Muscle layer of duodenum (tissue), 2 donors: ENCODE measurements around the gene OSER1.

Experiments used
- H3K27ac ChIP-seq: one replicate; pipeline ENCODE4 v1.7.0; 2013; ENCODE audit warnings: mild to moderate bottlenecking, low read length
- H3K27me3 ChIP-seq: one replicate; pipeline ENCODE4 v1.7.0; 2013; ENCODE audit warnings: low read depth, mild to moderate bottlenecking, control low read depth, low read length
- H3K36me3 ChIP-seq, 2 donors: one replicate each; pipeline ENCODE4 v1.7.0; 2013; ENCODE audit warnings: low read length in 2 of 2, control low read depth in 1 of 2, mild to moderate bottlenecking in 1 of 2; ENCODE audit not compliant: insufficient read depth in 2 of 2, control insufficient read depth in 1 of 2
- H3K4me1 ChIP-seq, 2 donors: one replicate each; pipeline ENCODE4 v1.7.0; 2013; ENCODE audit warnings: low read length in 2 of 2, mild to moderate bottlenecking in 2 of 2, control low read depth in 1 of 2, moderate library complexity in 1 of 2; ENCODE audit not compliant: insufficient read depth in 2 of 2, control insufficient read depth in 1 of 2
- H3K4me3 ChIP-seq, 2 donors: one replicate each; pipeline ENCODE4 v1.7.0; 2013; ENCODE audit warnings: low read length in 2 of 2, low read depth in 1 of 2, mild to moderate bottlenecking in 1 of 2
- H3K9me3 ChIP-seq, 2 donors: one replicate each; pipeline ENCODE4 v1.7.0; 2013; ENCODE audit warnings: low read length in 2 of 2, control low read depth in 1 of 2, mild to moderate bottlenecking in 1 of 2; ENCODE audit not compliant: control insufficient read depth in 1 of 2
- donor health status: healthy.

The OSER1 gene

GRCh38 chr20:44222633-44223368 lies 12.2 kb upstream of the OSER1 start:
- H3K27me3 ChIP-seq = no peaks in the 10 kb centered on the region
- H3K4me3 ChIP-seq = no peak overlapping the region
- no peaks in the 10 kb centered on the region for H3K9me3 ChIP-seq
- peaks cover 0 to 5% of the 10 kb centered on the region in 2 donors for H3K4me1 ChIP-seq
- no peak overlapping the region for H3K27ac ChIP-seq
- peaks cover 0 to 5% of the 10 kb centered on the region in 2 donors for H3K36me3 ChIP-seq

DNA sequence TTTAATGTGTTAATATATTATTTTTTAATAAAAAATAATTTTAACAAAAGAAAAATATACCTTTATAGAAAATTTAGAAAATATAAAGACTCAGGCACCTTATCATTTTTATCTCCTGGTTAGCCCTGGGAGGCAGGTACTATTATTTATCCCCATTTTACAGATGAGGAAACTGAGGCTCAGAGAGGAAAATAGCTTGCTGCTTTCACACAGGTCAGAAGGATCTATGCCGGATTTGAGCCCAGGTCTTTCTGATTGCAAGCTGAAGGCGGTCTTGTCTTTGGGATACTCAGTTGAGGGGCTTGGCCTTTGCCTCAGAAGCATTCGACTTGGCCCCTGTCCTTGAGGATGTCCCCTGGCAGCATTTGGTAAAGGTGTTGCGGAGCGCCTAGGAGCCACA lies 11.5 kb upstream of the OSER1 start:
- Histone ChIP-seq H3K9me3 (no peaks in the 10 kb centered on the region), H3K27ac (no peak overlapping the region), H3K4me3 (no peak overlapping the region), H3K36me3 (peaks cover 0 to 5% of the 10 kb centered on the region in 2 donors), H3K4me1 (peaks cover 0 to 9% of the 10 kb centered on the region in 2 donors), H3K27me3 (no peaks in the 10 kb centered on the region)

DNA sequence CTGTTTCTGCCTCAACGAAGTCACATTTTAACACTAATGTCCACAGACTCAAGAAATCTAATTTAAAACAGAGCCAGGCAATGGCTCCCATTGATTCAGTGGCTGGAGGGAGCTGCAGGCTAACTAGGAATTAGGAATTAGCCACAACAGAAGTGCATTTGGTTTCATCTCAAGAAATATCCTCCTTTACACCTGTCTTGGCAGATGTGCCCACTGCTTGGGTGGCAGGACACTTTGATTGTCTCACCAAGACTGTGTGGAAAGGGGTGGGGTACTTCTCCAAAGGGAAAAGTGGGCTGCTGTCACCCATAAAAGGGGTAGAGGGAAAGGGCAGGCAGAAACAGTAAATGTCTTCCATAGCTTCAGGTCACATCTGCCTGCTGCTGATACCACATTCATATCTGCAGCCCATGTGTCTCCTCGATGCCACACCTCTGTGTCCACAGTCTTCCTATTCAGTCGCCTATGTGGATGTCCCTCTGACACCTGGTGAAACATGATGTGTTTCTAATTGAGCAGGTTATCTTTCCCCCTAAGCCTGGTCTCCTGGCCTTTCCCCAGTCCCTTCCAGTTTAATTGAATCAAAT lies 10.9 kb upstream of the OSER1 start:
- H3K36me3 ChIP-seq = peaks cover 0 to 5% of the 10 kb centered on the region in 2 donors
- no peak overlapping the region for H3K4me3 ChIP-seq
- no peaks in the 10 kb centered on the region for H3K27me3 ChIP-seq
- no peaks in the 10 kb centered on the region for H3K9me3 ChIP-seq
- H3K4me1 ChIP-seq = peaks cover 0 to 9% of the 10 kb centered on the region in 2 donors
- no peak overlapping the region for H3K27ac ChIP-seq

DNA sequence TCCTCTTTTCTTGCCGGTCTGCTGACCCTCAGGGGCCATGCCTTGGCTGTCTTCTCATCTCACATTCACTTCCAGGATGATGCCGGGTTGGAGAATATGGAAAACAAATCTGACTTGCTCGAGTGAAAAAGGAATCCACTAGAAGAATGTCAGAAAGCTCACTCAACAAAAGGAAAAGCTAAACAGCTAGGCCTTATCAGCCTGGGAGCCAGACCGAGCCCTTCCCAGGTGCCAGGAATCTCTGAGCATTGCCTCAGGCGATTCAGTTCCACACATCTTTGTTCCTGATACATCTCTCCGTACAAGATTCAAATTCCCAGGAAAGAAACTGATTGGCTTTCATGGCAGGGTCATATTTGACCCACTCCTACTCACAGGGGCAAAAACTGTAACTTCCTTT lies 9.2 kb upstream of the OSER1 start:
- Histone ChIP-seq H3K27ac (no peak overlapping the region), H3K27me3 (no peaks in the 10 kb centered on the region), H3K36me3 (peaks cover 0 to 5% of the 10 kb centered on the region in 2 donors), H3K9me3 (no peaks in the 10 kb centered on the region), H3K4me3 (no peak overlapping the region), H3K4me1 (peaks cover 0 to 9% of the 10 kb centered on the region in 2 donors)

- Histone ChIP-seq H3K4me3 (no peak overlapping the region), H3K4me1 (peaks cover 0 to 9% of the 10 kb centered on the region in 2 donors), H3K27me3 (no peaks in the 10 kb centered on the region), H3K27ac (no peak overlapping the region), H3K36me3 (peaks cover 0 to 5% of the 10 kb centered on the region in 2 donors), H3K9me3 (no peaks in the 10 kb centered on the region)
Measured at GRCh38 chr20:44219170-44219730, 8.7 kb upstream of the OSER1 start.

DNA sequence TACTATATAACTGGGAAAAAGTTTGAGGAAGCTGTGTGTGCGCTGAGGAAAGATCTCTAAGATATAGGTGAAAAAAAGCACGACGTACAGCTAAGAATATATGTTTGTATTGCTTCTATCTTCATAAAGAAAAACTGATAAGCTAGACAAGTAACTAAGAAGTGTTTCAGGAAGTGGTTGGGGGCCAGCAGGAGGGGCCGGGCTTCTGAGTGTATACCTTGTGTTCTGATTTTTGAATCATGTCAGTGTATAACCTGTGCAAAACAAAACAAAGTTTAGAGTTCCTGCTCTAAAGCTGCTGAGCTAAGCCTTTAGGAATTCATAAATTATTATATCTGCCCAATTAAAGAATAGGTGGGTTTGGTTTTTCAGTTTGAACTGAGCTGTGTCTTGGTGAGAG lies 7.9 kb upstream of the OSER1 start:
- H3K27me3 ChIP-seq = no peaks in the 10 kb centered on the region
- no peaks in the 10 kb centered on the region for H3K9me3 ChIP-seq
- no peak overlapping the region for H3K4me3 ChIP-seq
- peaks cover 0 to 9% of the 10 kb centered on the region in 2 donors for H3K4me1 ChIP-seq
- peaks cover 0 to 5% of the 10 kb centered on the region in 2 donors for H3K36me3 ChIP-seq
- H3K27ac ChIP-seq = no peak overlapping the region

- Histone ChIP-seq H3K27ac (no peak overlapping the region), H3K4me3 (no peak overlapping the region), H3K9me3 (no peaks in the 10 kb centered on the region), H3K27me3 (no peaks in the 10 kb centered on the region), H3K4me1 (peaks cover 0 to 15% of the 10 kb centered on the region in 2 donors), H3K36me3 (peaks cover 0 to 5% of the 10 kb centered on the region in 2 donors)
Measured at GRCh38 chr20:44217342-44218092, 6.9 kb upstream of the OSER1 start.

GRCh38 chr20:44215125-44215524 lies 4.6 kb upstream of the OSER1 start:
- Histone ChIP-seq H3K27me3 (no peaks in the 10 kb centered on the region), H3K36me3 (peaks cover 0 to 9% of the 10 kb centered on the region in 2 donors), H3K4me3 (no peak overlapping the region), H3K27ac (no peak overlapping the region), H3K9me3 (no peaks in the 10 kb centered on the region), H3K4me1 (peaks cover 4 to 27% of the 10 kb centered on the region in 2 donors)

GRCh38 chr20:44212792-44213191 lies 2.2 kb upstream of the OSER1 start:
- Histone ChIP-seq H3K9me3 (no peaks in the 10 kb centered on the region), H3K4me1 (peaks cover 8 to 35% of the 10 kb centered on the region in 2 donors), H3K4me3 (no peak overlapping the region), H3K36me3 (peaks cover 0 to 6% of the 10 kb centered on the region in 2 donors), H3K27ac (no peak overlapping the region), H3K27me3 (no peaks in the 10 kb centered on the region)

DNA sequence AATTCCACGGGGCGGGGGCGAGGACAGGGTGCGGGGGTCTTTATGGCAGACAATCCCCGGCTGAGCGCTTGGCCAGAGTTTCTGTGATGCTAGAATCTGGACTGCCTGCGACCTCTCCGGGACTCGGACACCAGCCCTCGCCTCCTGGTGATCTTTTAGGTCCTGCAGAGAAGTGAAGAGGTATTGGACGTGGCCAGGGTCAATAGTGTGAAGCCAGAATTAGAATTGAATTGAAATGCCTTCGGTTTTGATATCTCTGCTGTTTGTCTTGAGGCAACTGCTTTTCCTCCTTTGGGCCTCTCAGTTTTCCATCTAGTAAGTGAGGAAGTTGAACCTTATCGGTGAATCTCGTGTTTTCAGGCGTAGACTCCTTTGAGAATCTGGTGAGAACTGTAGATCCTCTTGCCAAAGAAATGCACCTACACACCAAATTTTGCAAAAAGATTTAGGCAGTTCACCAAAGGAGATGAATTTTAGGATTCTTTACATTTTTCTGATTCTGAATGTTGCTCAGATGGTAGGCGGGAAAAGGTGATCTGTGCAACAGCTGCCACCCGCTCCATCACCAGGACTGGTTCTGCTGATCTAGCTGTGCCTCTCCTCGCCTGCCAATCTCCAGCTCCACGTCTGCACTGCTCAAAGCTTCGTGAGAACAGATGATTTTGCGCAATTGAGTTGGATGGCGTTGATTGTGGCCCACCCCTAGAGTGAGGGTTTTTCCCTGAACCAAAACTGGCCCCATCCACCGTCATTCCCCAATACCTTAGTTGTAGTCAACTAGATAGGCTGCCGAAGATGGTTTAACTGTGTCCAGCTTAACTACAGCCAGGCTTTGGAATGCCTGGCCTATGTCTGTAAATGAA lies 837 bp upstream of the OSER1 start:
- H3K9me3 ChIP-seq = no peaks in the 10 kb centered on the region
- H3K27ac ChIP-seq = peak overlapping the region; percentile 98
- no peaks in the 10 kb centered on the region for H3K27me3 ChIP-seq
- H3K4me3 ChIP-seq = peak overlapping the region; percentile 78 to 92
- peaks cover 8 to 36% of the 10 kb centered on the region in 2 donors for H3K4me1 ChIP-seq
- peaks cover 1 to 8% of the 10 kb centered on the region in 2 donors for H3K36me3 ChIP-seq
